DND-41 (cell line): ENCODE measurements around the gene AGAP2.

ENCODE experiments used
- ATAC-seq: fragments of 200-7000 bp; cut with Tn5 transposase; 3 replicates; pipeline ENCODE4 v1.9.1; 2021; ENCODE audit warnings: low read depth; ENCODE audit not compliant: insufficient read depth
- DNase-seq: peaks from one replicate; pipeline ENCODE4 v3.0.0-alpha.2; 2020
- H2AFZ ChIP-seq: 2 replicates; pipeline ENCODE4 v1.6.0; 2012; ENCODE audit warnings: low read depth, low read length
- H3K27ac ChIP-seq: 2 replicates; pipeline ENCODE4 v1.5.1; 2012; ENCODE audit warnings: low read length, inconsistent platforms
- H3K27me3 ChIP-seq: fragments of 200-600 bp; sonication (generic); 2 replicates; pipeline ENCODE4 v1.6.0; 2012; ENCODE audit warnings: low read length, mild to moderate bottlenecking, inconsistent platforms; ENCODE audit not compliant: insufficient read depth, poor library complexity
- H3K36me3 ChIP-seq: 2 replicates; pipeline ENCODE4 v1.5.1; 2012; ENCODE audit warnings: low read length, inconsistent platforms; ENCODE audit not compliant: insufficient read depth
- H3K4me1 ChIP-seq: 2 replicates; pipeline ENCODE4 v1.5.1; 2012; ENCODE audit warnings: mild to moderate bottlenecking, low read length; ENCODE audit not compliant: insufficient read depth
- H3K4me2 ChIP-seq: 2 replicates; pipeline ENCODE4 v1.6.0; 2012; ENCODE audit warnings: mild to moderate bottlenecking, moderate library complexity, low read length, inconsistent platforms; ENCODE audit not compliant: insufficient read depth
- H3K4me3 ChIP-seq, 2 experiments: fragments of 200-600 bp in 1 of 2; shearing (Covaris generic) in 1 of 2; 2 replicates each; pipeline ENCODE4 v1.5.1; 2012 to 2016; ENCODE audit warnings: inconsistent platforms in 2 of 2, low read length in 2 of 2, mild to moderate bottlenecking in 2 of 2, low read depth in 1 of 2, moderate library complexity in 1 of 2
- H3K79me2 ChIP-seq: 2 replicates; pipeline ENCODE4 v1.6.0; 2012; ENCODE audit warnings: low read length, inconsistent platforms; ENCODE audit not compliant: insufficient read depth
- H3K9ac ChIP-seq: 2 replicates; pipeline ENCODE4 v1.6.0; 2012; ENCODE audit warnings: low read depth, mild to moderate bottlenecking, inconsistent platforms, low read length, moderate library complexity
- H3K9me3 ChIP-seq: 2 replicates; pipeline ENCODE4 v1.5.1; 2012; ENCODE audit warnings: low read length, moderate library complexity, mild to moderate bottlenecking, inconsistent platforms; ENCODE audit not compliant: insufficient read depth, severe bottlenecking
- H4K20me1 ChIP-seq: 2 replicates; pipeline ENCODE4 v1.6.0; 2012; ENCODE audit warnings: low read length; ENCODE audit not compliant: insufficient read depth
- EZH2 ChIP-seq: IDR thresholded peaks from 3 replicates; pipeline ENCODE4 v1.6.1; 2012; ENCODE audit warnings: borderline replicate concordance, low read depth, mild to moderate bottlenecking, moderate library complexity, low read length, inconsistent platforms; ENCODE audit not compliant: severe bottlenecking
- TF ChIP-seq, protein P1 (sequence below): IDR thresholded peaks from 2 replicates; pipeline ENCODE4 v1.5.1; 2012; ENCODE audit warnings: borderline replicate concordance, low read length, moderate library complexity, mild to moderate bottlenecking; ENCODE audit not compliant: poor library complexity, severe bottlenecking; ENCODE audit errors: extremely low read depth

AGAP2 gene

DNA sequence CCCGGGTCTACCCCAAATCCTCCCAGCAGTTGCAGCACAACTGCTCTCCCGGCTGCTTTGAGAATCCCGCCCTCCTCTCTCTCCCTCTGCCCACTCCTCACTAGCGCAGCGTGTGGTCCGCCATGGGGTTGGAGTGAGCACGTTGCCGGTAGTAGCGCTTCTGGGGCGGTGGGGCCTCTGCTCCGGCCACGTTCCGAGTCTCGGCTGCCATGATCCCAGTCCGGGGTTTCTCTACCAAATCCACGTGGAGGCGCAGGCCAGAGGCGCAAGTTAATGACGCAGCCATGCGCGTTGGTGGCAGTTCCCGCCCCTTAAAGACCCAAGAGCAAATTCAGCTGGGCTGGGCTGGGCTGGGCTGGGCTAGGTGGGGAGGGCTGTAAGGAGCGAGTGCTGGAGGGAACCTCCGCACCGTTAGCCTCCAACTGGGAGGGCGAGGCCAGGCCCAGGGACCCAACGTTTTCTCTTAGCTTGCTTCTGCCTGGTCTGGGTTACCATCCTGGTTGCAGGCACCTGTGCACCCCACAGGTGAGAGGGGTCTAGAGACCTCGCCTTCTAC lies 33.4 kb upstream of the AGAP2 start, which contains the start of gene METTL1:
Gene METTL1, minus strand, starts transcription at position 233 of the 556 bp plus-strand sequence. Its CDS starts 22 bp downstream, at position 211.
- Histone ChIP-seq H3K4me2 (peak within 1 kb of the TSS; percentile 96), H3K9me3 (no peaks in the 10 kb centered on the region), H3K4me3 (peak within 1 kb of the TSS; percentile 56 to 85), H3K9ac (peak within 1 kb of the TSS; percentile 81), H3K4me1 (peaks cover 25% of the 10 kb centered on the region), H3K27ac (peak within 1 kb of the TSS; percentile 88), H2AFZ (peak within 1 kb of the TSS; percentile 96), H4K20me1 (no peaks in the 10 kb centered on the region), H3K27me3 (no peaks in the 10 kb centered on the region), H3K79me2 (peaks cover 15% of the 10 kb centered on the region), H3K36me3 (peaks cover 29% of the 10 kb centered on the region)
- DNase-seq (peak; percentile 96), ATAC-seq (peak; percentile 87)
- TF ChIP-seq, protein P1, sequence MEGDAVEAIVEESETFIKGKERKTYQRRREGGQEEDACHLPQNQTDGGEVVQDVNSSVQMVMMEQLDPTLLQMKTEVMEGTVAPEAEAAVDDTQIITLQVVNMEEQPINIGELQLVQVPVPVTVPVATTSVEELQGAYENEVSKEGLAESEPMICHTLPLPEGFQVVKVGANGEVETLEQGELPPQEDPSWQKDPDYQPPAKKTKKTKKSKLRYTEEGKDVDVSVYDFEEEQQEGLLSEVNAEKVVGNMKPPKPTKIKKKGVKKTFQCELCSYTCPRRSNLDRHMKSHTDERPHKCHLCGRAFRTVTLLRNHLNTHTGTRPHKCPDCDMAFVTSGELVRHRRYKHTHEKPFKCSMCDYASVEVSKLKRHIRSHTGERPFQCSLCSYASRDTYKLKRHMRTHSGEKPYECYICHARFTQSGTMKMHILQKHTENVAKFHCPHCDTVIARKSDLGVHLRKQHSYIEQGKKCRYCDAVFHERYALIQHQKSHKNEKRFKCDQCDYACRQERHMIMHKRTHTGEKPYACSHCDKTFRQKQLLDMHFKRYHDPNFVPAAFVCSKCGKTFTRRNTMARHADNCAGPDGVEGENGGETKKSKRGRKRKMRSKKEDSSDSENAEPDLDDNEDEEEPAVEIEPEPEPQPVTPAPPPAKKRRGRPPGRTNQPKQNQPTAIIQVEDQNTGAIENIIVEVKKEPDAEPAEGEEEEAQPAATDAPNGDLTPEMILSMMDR = no peak
- no peak for TF ChIP-seq EZH2

DNA sequence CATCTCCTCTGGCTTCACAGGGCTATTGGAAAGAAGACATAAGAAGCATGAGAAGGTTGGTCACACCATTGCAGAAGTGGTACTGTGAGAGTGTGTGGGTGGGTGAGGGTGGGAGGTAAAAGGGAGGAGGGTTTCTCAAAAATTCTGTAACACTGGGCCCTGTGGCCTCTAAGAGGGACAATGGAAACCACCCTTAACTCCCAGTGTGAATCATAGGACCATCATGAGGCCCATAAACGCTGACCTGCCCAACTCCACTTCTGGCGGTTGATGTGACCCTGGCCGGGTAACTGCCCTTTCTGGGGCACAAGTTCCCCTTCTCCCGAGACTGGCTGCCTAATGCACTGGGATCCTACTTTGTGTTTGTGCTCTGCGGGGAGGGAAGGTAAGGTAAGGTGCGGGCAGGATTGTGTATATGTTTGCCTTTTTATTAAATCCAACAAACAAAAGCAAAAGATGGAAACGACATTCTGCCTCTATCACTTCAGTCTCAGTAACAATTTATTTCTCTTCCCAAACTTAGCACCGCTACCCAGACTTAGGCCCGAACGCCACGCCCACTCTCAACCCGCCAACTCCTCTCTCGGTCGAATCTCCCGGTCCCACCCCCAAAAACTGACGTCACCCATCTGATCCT lies 32.8 kb upstream of the AGAP2 start:
- Histone ChIP-seq H3K9me3 (no peaks in the 10 kb centered on the region), H4K20me1 (no peaks in the 10 kb centered on the region), H3K9ac (peak overlapping the region; percentile 81), H3K36me3 (peaks cover 29% of the 10 kb centered on the region), H2AFZ (peak overlapping the region; percentile 96), H3K4me2 (peak overlapping the region; percentile 96), H3K4me1 (peaks cover 25% of the 10 kb centered on the region), H3K4me3 (peak overlapping the region; percentile 56 to 85; a peak in 3 of 4 replicates), H3K27me3 (no peaks in the 10 kb centered on the region), H3K27ac (peak overlapping the region; percentile 88), H3K79me2 (peaks cover 15% of the 10 kb centered on the region)
- DNase-seq (peak; percentile 94), ATAC-seq (peak; percentile 81)
- no peak for TF ChIP-seq EZH2
- TF ChIP-seq, protein P1 = no peak

- H4K20me1 ChIP-seq = no peaks in the 10 kb centered on the region
- H3K9me3 ChIP-seq = no peaks in the 10 kb centered on the region
- H3K9ac ChIP-seq = peak overlapping the region; percentile 81
- 0 out of 2 replicates have a peak overlapping the region, but pooled peaks have one; percentile 96 for H2AFZ ChIP-seq
- H3K36me3 ChIP-seq = peaks cover 29% of the 10 kb centered on the region
- H3K79me2 ChIP-seq = peaks cover 15% of the 10 kb centered on the region
- DNase-seq = no peak
- peak overlapping the region; percentile 96 for H3K4me2 ChIP-seq
- TF ChIP-seq, protein P1 = no peak
- no peak for TF ChIP-seq EZH2
- H3K4me3 ChIP-seq = peak overlapping the region; percentile 56 to 85; a peak in 3 of 4 replicates
- H3K27me3 ChIP-seq = no peaks in the 10 kb centered on the region
- no peak for ATAC-seq
- H3K27ac ChIP-seq = peak overlapping the region; percentile 88; the same call in 1 of the 2 replicates
- H3K4me1 ChIP-seq = peaks cover 25% of the 10 kb centered on the region
Observed at GRCh38 chr12:57770734-57771133, 32.2 kb upstream of the AGAP2 start.
